ENCODE results near the gene DCUN1D1.

DCUN1D1 gene

GRCh38 chr3:182980204-182981037, at the start of gene DCUN1D1:
TSS of gene DCUN1D1 (minus strand) at chr3:182980538. CDS start at chr3:182980489, 49 bp downstream.
- TF ChIP-seq, protein P1, sequence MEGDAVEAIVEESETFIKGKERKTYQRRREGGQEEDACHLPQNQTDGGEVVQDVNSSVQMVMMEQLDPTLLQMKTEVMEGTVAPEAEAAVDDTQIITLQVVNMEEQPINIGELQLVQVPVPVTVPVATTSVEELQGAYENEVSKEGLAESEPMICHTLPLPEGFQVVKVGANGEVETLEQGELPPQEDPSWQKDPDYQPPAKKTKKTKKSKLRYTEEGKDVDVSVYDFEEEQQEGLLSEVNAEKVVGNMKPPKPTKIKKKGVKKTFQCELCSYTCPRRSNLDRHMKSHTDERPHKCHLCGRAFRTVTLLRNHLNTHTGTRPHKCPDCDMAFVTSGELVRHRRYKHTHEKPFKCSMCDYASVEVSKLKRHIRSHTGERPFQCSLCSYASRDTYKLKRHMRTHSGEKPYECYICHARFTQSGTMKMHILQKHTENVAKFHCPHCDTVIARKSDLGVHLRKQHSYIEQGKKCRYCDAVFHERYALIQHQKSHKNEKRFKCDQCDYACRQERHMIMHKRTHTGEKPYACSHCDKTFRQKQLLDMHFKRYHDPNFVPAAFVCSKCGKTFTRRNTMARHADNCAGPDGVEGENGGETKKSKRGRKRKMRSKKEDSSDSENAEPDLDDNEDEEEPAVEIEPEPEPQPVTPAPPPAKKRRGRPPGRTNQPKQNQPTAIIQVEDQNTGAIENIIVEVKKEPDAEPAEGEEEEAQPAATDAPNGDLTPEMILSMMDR (IDR thresholded peaks at IDR 0.05; ENCODE audit: insufficient read depth, low read depth, low read length, missing control alignments): no peak
- peak; percentile 89 for DNase-seq (ENCODE audit: low read depth)
- H3K4me3 ChIP-seq (ENCODE audit: low read length): peak within 1 kb of the TSS; percentile 84

- TF ChIP-seq, protein P1 (IDR thresholded peaks at IDR 0.05; ENCODE audit: insufficient read depth, low read depth, low read length, missing control alignments): no peak
- DNase-seq (ENCODE audit: low read depth): no peak
- no peak overlapping the region for H3K4me3 ChIP-seq (ENCODE audit: low read length)
These were observed 48.1 kb upstream of the DCUN1D1 start for GRCh38 chr3:183028416-183028815.

DNA sequence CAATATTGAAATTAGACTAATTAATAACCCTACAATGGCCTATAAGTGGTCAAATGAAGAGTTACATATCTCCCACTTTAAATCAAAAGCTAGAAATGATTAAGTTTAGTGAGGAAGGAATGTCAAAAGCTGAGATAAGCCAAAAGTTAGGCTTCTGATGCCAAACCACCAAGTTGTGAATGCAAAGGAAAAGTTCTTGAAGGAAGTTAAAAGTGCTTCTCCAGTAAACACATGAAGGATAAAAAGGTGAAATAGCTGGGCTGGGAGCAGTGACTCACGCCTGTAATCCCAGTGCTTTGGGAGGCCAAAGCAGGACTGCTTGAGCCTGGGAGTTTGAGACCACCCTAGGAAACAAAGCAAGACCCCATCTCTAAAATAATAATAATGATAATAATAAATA, 46.9 kb upstream of the DCUN1D1 start:
- DNase-seq (ENCODE audit: low read depth): no peak
- TF ChIP-seq, protein P1 (IDR thresholded peaks at IDR 0.05; ENCODE audit: insufficient read depth, low read depth, low read length, missing control alignments): no peak
- H3K4me3 ChIP-seq (ENCODE audit: low read length): no peak overlapping the region

- no peak overlapping the region for H3K4me3 ChIP-seq (ENCODE audit: low read length)
- TF ChIP-seq, protein P1 (IDR thresholded peaks at IDR 0.05; ENCODE audit: insufficient read depth, low read depth, low read length, missing control alignments): no peak
- no peak for DNase-seq (ENCODE audit: low read depth)
These were observed 42.7 kb upstream of the DCUN1D1 start for GRCh38 chr3:183022936-183023516.

DNA sequence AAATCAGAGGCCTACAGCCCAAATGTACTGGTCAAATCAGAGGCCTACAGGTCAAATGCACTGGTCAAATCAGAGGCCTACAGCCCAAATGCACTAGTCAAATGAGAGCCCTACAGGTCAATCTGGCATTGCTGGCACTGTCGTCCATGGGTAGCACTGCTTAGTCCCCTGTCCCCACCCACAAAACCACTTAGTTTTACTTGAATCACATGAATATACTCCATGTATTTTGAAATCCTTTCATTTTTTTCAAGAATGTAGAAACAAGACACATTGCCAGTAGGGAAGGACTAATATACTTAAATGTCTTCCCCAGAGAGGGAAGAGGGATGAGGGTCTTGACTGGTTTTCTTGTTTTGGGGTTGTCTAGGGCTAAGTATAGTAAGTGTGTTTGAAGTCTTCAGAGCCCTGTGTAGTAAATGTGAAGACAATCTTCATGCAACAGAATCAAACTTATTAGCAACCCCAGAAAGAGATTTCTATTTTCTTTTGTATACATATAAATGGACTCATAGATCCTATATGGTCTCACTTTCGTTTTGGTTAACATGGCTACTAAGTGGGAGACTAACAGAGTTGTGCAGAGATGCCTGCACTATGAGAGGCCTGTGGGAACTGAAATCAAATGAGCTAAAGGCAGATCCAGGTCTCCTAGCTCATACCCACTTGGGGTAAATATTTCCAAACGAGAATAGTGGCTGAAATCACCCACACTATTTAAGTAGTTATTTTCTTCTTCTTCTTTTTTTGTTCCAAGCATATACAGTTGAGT, 38.3 kb upstream of the DCUN1D1 start:
- DNase-seq (ENCODE audit: low read depth): no peak
- TF ChIP-seq, protein P1 (IDR thresholded peaks at IDR 0.05; ENCODE audit: insufficient read depth, low read depth, low read length, missing control alignments): no peak
- no peak overlapping the region for H3K4me3 ChIP-seq (ENCODE audit: low read length)

- TF ChIP-seq, protein P1 (IDR thresholded peaks at IDR 0.05; ENCODE audit: insufficient read depth, low read depth, low read length, missing control alignments): no peak
- no peak overlapping the region for H3K4me3 ChIP-seq (ENCODE audit: low read length)
- DNase-seq (ENCODE audit: low read depth): no peak
These were observed 34.8 kb upstream of the DCUN1D1 start for GRCh38 chr3:183015185-183015584.

Measured in epithelial cell of esophagus (primary cell).